Measurements from ENCODE around the gene LMOD2. TPM values are rescaled to one million over a fixed set of nuclear protein-coding genes. Genes with fewer than 3 reads are reported as not detected.

LMOD2 gene
- total and polyA plus RNA-seq, 10 of the 15 experiments (the other 5 are each of a cell fraction or from before 2014, with no cell fraction given), result not detected

DNA sequence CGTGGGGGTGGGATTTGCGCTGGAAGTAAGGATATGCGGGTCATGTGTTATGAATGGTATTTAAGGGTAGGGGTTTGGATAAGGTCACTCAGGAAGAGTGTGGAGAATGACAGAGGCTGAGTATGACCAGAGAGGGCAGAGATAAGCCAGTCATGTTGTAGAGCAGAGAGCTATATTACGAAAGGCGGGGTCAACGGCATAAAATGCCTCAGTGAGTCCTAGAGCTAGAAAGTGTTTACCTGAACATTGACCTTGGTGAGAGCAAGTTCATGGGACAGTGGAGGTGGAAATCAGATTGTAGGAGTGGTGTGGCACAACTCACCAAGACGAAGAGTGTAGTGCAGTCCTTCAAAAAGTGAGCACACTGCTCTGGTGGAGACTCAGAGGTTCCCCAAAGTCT is 13.8 kb downstream of the LMOD2 start (continued):
- TF ChIP-seq, protein P1, sequence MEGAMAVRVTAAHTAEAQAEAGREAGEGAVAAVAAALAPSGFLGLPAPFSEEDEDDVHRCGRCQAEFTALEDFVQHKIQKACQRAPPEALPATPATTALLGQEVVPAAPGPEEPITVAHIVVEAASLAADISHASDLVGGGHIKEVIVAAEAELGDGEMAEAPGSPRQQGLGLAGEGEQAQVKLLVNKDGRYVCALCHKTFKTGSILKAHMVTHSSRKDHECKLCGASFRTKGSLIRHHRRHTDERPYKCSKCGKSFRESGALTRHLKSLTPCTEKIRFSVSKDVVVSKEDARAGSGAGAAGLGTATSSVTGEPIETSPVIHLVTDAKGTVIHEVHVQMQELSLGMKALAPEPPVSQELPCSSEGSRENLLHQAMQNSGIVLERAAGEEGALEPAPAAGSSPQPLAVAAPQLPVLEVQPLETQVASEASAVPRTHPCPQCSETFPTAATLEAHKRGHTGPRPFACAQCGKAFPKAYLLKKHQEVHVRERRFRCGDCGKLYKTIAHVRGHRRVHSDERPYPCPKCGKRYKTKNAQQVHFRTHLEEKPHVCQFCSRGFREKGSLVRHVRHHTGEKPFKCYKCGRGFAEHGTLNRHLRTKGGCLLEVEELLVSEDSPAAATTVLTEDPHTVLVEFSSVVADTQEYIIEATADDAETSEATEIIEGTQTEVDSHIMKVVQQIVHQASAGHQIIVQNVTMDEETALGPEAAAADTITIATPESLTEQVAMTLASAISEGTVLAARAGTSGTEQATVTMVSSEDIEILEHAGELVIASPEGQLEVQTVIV (IDR thresholded peaks at IDR 0.05; ENCODE audit: borderline replicate concordance, partially characterized antibody), result no peak

DNA sequence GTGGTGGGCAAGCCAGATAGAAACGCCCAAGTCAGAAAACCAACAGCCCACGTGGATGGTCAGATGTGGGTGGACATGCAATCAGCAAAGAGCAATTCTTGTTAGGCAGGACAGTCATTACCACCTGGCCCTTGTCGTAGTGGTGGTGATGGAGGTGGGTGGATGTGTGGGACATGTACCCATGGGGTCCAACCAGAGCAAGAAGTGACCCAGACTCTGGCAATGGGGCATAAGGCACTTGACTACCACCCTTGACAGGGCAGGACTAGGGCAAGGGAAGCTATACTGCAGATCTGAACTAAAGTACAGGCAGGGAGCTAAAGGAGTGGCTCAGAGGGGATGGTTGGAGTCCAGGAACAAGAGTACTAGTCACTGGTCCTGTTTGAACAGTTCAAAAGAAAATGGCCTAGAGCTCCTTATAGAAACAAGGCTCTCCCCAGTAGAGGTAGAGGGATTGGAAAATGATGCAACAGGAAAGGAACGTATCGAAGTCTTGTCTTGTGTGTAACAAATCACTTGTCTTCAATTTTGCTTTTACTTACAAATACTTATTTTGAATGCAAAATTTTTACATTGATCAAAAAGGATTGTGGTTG is 17.6 kb downstream of the LMOD2 start:
- no peaks in the 10 kb centered on the region for H3K36me3 ChIP-seq (ENCODE audit: control insufficient read depth in 2 of 2, insufficient read depth in 2 of 2, low read length in 1 of 2)
- in situ Hi-C loops (cut with MboI) (no loop called here), intact Hi-C loops (cut with micrococcal nuclease; ENCODE audit: unreplicated experiment) (no loop called here)
- no peaks in the 10 kb centered on the region for H3K4me1 ChIP-seq (ENCODE audit: control insufficient read depth, insufficient read depth, low read length)
- ChIA-PET CTCF (interaction anchor here (1.8 kb wide), 1 partner anchor 9 kb away, joined by 5 read pairs; no protein-coding TSS in a partner anchor), RAD21 (ENCODE audit: unreplicated experiment) (no interaction called here), POLR2A (no interaction called here), SMC1A (ENCODE audit: uncharacterized antibody, unreplicated experiment) (no interaction called here)
- 78% methylated on average over 5 of the region's 5 CpGs for WGBS (ENCODE audit: insufficient coverage, insufficient replicate concordance, low lambda C conversion rate, missing lambda C conversion rate)
- no peaks in the 10 kb centered on the region for H4K20me1 ChIP-seq (ENCODE audit: control insufficient read depth, insufficient read depth)
- ATAC-seq, result no peak; the same call in 2 of the 3 replicates
- FAIRE-seq, result no peak
- TF ChIP-seq POLR2A (IDR thresholded peaks at IDR 0.05; ENCODE audit: low read depth, low read length) (peak; percentile 41; the same call in 1 of the 2 replicates), SIX5 (IDR thresholded peaks at IDR 0.05; ENCODE audit: low read depth, low read length, severe bottlenecking) (no peak)
- no peaks in the 10 kb centered on the region for H3K79me2 ChIP-seq (ENCODE audit: control insufficient read depth, insufficient read depth, low read length)
- no peak overlapping the region for H3K9ac ChIP-seq (ENCODE audit: control insufficient read depth, insufficient read depth, low read length)
- no peak overlapping the region for H3K4me2 ChIP-seq (ENCODE audit: control insufficient read depth, insufficient read depth)
- no peak overlapping the region for H3K27ac ChIP-seq (ENCODE audit: control insufficient read depth, insufficient read depth)
- no peak overlapping the region for H3K4me3 ChIP-seq
- H3K9me3 ChIP-seq (replicated peaks; ENCODE audit: control insufficient read depth, insufficient read depth, low read length), result no peaks in the 10 kb centered on the region
- H2AFZ ChIP-seq (ENCODE audit: control insufficient read depth, low read depth, low read length), result no peak overlapping the region
- BruUV-seq (replicated peaks), result no TSS peak
- DNase-seq (ENCODE audit: low read depth, low spot score), result no peak
- H3K27me3 ChIP-seq (replicated peaks in 1 of 2; ENCODE audit: control insufficient read depth in 2 of 2, insufficient read depth in 2 of 2, low read length in 1 of 2), result no peaks in the 10 kb centered on the region

All from GM12878 (cell line).